ENCODE measurements around the gene SLC30A2.
A peak's percentile ranks its signal among the peaks of the same experiment; 100 is the strongest.

Gene SLC30A2

DNA sequence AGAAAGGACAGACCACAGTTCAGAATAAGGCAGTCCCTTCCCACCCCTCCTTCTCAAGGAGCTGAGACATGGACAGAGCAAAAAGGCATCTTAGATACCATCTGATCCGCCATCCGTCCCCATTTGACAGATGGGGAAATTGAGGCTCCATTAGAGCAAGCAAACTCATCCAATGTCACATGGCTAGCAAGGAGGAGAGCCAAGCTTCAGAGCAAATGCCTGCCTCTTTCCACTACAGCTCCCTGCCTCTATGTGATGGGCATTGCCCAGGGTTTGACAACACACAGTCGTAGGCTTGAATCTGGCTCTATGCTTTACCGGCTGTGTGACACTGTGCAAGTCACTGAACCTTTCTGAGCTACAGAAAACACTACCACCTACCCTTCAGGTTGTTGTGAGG, 3.9 kb downstream of the SLC30A2 start:
- no peak for DNase-seq (ENCODE audit: low read depth, low spot score)

DNA sequence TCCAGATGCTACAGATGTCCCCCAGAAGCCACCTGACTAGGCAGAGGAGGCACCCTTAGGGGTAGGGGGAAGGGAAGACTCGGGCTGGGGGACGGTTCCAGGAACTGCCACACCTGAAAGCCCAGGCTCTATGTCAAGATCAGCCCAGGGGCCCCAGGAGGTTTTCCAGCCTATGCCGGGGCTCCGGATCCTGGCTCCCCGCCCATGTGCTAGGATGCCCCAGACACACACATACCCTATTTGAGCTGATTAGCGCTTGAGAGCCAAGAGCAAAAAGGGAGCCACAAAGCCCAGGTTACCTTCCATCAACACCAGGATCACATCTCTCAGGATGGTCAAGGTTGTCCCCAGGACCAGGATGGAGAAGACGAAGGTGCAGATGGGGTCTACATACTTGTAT, 4.5 kb downstream of the SLC30A2 start:
- no peak for DNase-seq (ENCODE audit: low read depth, low spot score)

GRCh38 chr1:26038904-26039303, 7.0 kb downstream of the SLC30A2 start:
- DNase-seq (ENCODE audit: low read depth, low spot score): no peak

GRCh38 chr1:26038477-26038876, 7.4 kb downstream of the SLC30A2 start:
- DNase-seq (ENCODE audit: low read depth, low spot score): no peak

- DNase-seq (ENCODE audit: low read depth, low spot score): no peak
These were observed 8.0 kb downstream of the SLC30A2 start for GRCh38 chr1:26037904-26038303.

- DNase-seq (ENCODE audit: low read depth, low spot score): no peak
These were observed 9.1 kb downstream of the SLC30A2 start for GRCh38 chr1:26036756-26037281.

DNA sequence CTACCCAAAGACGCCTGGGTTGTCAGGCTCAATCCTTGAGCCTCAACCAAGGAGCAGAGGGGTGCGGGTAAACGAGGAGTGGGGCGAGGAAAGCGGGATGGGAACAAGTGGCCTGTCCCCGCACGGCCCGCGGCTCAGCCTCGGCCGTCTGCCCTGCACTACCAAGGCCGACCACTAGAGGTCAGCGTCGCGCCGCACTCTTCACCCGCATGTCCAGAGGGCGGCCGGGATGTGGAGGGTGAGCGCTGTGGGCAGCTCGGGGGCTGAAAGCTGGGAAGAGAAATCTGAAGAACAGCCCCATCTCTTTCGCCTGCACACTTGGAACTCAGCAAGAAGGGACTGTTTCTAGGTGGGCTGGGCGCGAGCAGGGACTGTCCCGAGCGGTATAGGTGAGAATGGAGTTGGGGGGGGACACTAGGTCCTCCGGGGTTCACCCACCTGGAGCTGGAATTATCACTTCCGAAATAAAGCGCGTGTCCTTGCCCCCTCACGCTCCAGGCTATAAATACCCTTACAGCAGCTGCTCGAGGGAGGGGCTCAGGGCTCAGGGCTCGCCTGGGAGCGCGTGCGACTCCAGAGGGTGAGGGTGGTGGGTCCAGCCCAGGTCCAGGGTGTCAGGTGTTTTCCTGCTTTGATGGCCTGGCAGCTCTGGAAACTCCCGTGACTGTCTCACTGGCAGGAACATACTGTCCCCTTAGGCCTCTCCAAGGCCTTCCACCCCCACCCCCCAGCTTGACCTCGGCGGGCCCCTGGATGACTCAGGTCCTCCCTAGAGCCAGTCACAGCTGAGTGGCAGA, 9.8 kb downstream of the SLC30A2 start:
- DNase-seq (ENCODE audit: low read depth, low spot score): peak; percentile 93

DNA sequence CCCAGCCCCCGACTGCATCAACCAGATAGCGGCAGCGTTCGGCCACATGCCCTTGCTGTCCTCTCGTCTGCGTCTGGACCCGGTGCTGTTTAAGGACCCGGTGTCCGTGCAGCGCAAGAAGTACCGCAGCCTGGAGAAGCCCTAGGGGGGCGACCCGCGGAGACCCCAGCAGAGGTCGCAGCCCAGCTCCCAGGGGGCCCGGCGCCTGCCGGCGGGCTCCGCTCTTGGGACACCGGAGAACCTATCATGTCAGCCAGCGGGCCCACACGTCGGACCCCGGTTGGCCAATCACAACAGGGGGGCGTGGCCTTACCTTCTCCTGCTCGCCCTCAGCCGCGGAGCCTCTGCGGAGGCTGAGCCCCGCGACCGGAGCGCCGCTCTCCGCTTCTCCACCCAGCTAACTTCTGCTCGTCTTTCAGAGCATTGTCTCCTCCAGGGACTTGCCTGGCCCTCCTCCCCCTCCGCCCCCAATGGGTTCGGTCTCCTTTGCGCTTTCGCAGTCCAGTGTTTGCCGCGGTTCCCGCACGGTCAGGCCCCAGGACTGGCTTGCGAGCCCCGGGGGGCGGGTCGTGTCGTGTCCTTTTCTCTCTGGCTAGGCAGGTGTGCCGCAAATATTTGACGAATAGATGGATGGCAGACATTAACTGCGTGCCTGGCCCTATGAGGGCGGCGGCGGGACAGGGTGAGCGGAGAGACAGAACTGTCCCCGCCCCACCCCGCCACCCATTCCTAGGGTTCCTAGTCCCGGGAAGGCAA, 10.5 kb downstream of the SLC30A2 start:
- peak; percentile 96 for DNase-seq (ENCODE audit: low read depth, low spot score)

GRCh38 chr1:26034504-26035202, 11.3 kb downstream of the SLC30A2 start:
- DNase-seq (ENCODE audit: low read depth, low spot score): peak; percentile 24

DNA sequence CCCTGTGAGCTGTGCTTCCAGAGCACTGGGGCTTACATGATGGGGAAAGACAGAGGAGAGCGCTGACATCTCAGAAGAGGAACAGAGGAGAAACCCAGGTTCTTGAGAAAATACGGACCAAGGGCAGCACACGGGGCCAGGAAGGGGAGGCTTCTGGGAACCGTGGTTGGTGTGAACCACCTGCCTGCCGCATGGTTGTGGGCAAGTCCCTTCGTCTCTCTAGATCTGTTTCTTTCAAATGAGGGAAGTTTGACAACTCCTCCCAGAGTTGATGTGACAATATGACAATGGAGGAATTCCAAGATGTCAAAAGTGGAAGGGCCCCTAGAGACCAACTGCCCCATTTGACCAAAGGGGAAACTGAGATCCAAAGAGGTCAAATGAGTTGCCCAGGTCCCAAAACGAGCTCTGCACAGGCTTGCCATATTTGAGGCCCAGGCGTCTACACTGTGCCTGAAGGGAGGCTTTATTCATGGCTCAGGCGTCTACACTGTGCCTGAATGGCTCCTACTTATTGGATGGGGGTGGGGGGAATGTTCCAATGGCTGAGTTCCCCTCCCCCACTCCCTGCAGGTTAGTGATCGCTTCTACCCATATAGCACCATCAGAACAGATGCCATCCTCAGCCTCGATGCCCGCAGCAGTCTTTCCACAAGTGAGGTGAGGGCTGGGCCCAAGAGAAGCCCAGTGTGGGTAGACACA, 13.1 kb downstream of the SLC30A2 start:
- DNase-seq (ENCODE audit: low read depth, low spot score): no peak

DNA sequence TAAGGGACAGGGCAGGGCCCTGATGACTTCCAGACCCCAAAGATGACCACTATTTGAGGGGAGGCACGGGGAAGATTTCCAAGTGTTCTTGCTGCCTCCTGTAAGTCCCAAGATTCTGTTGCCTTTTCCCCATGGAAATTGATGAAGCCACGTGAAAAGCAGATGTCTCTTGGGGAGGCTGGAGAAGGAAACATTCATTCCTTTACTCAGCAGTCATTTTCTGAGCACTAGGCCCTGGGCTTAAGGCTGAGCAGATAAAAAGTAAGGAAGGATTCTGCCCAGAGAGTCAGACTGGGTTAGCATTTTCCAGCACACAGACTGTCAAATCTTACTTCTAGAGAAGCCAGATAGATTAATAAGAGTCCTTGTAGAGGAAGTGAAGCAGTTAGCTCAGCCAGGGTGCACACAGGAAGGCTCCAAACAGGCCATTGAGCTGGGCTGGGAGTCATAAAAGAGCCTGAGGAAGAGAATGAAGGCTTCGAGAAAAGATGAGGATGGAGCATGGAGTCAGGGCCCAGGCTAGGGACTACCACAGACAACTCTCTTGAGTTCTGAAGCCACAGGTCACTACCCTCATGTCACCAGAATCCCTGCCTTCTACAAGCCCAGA, 14.2 kb downstream of the SLC30A2 start:
- no peak for DNase-seq (ENCODE audit: low read depth, low spot score)

- no peak for DNase-seq (ENCODE audit: low read depth, low spot score)
These were observed 14.7 kb downstream of the SLC30A2 start for GRCh38 chr1:26031196-26031595.

GRCh38 chr1:26029864-26030481, 15.9 kb downstream of the SLC30A2 start:
- no peak for DNase-seq (ENCODE audit: low read depth, low spot score)

GRCh38 chr1:26029054-26029863, 16.7 kb downstream of the SLC30A2 start:
- no peak for DNase-seq (ENCODE audit: low read depth, low spot score)

DNA sequence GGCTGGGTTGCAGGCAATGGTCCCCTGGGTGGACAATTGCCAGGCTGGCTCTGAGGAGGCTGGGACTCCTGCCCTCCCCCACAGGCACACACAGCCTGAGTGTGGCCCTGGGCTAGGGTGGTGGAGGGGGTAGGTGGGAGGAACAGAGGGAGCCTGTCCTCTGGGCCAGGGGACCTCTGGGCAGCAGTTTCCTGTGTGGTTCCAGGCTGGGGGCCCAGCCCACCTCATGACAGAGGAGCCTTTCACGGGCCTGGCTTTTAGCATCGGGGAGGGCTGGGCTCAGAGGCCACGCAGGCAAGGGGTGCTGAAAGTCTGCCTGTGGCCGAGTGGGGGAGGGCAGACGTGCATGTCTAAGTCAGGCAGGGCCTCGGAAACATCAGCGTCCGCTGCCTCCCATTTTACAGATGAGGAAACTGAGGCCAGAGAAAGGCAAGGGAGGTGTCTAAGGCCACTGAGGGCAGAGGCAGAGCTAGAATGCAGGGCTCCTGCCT, 17.4 kb downstream of the SLC30A2 start:
- no peak for DNase-seq (ENCODE audit: low read depth, low spot score)

DNA sequence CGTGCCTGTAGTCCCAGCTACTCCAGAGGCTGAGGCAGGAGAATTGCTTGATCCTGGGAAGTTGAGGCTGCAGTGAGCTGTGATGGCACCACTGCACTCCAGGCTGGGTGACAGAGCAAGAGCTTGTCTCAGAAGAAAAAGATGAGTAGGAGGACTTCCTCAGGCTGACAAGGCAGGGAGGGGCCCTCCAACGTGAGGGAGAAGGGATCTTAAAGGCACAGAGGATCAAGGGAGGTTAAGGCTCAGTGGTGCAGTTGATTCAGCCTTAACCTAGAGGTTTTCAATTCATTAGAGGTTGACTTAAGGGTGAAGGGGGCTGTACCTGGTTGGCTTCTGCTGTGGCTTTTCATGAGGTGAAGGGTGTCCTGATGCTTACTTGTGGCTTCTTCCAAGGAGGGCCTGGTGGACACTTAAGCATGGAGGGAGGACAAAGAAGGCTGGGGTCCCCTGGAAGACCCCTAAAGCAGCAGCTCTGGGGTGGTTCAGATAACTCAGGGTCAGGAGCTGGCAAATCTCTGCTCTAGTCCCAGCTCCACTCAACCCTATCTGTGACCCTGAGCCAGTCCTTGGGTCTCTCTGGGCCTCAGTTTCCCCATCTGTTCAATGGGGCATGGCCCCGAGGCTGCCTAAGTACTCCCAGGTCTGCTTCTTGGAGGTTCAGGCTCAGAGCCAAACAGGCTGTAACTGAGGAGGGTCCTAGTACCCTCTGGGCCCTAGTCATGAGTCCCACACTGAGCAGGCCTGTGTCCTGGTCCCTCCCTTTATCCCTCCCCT, 18.0 kb downstream of the SLC30A2 start:
- DNase-seq (ENCODE audit: low read depth, low spot score): no peak

GRCh38 chr1:26025517-26025916, 20.4 kb downstream of the SLC30A2 start:
- DNase-seq (ENCODE audit: low read depth, low spot score): no peak

DNA sequence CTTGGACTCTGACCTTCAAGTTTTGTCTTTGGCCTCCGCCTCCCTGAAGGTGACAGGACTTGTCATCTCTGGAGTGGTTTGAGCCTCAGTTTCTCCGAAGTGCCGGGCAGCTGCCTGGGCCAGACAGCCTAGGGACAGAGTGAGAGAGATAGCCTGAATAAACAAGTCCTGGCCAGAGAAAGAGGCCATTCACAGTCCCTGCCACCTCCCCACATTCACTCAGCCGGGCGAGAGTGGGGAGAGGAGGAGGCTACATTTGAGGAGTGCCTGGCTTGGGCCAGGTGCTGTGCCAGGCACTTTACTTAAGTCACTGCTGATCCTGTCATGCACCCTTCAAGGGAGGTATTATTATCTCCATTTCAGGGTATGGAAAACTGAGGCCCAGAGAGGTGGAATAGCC, 20.9 kb downstream of the SLC30A2 start:
- no peak for DNase-seq (ENCODE audit: low read depth, low spot score)

- no peak for DNase-seq (ENCODE audit: low read depth, low spot score)
These were observed 22.1 kb downstream of the SLC30A2 start for GRCh38 chr1:26023826-26024225.

All from astrocyte of the hippocampus (primary cell).